ENCODE measurements around the gene LHFPL3.

LHFPL3 gene

DNA sequence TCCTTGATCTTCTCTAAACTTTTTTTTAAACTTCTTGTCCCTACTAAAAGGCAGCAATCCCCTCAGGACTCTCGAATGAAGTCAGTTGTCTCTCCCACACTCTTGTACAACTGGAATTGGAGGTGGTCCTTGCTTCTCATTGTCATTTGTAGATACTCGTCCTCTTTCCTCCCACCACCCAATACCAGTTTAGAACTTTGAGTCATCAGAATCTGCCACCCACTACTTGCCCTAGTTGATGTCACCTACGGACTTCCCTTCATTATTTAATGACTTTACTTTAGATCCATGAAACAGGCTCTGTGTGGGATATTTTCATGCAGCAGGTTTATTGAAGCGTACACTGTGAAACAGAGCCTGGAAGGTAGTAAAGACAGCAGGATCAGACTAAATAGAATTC is 28.6 kb upstream of the LHFPL3 start:
- H3K14ac ChIP-seq (ENCODE audit: low read length in 2 of 2): no peak overlapping the region
- H3K27me3 ChIP-seq (ENCODE audit: control insufficient read depth in 1 of 2, insufficient read depth in 1 of 2, low read length in 2 of 2): no peaks in the 10 kb centered on the region
- no peak overlapping the region for H4K91ac ChIP-seq (ENCODE audit: low read length)
- H2BK5ac ChIP-seq (ENCODE audit: low read depth, low read length, poor library complexity, severe bottlenecking): no peak overlapping the region
- H3K36me3 ChIP-seq (ENCODE audit: control insufficient read depth in 1 of 2, insufficient read depth in 2 of 2, low read depth in 1 of 2, low read length in 2 of 2): no peaks in the 10 kb centered on the region
- H3K4me1 ChIP-seq (ENCODE audit: control insufficient read depth, insufficient read depth, low read depth, low read length): no peaks in the 10 kb centered on the region
- no peak overlapping the region for H2AFZ ChIP-seq (ENCODE audit: low read depth, low read length)
- no peak overlapping the region for H3K18ac ChIP-seq (ENCODE audit: low read depth in 1 of 2, low read length in 2 of 2)
- no peak for DNase-seq
- no peak overlapping the region for H3K9ac ChIP-seq (ENCODE audit: low read length)
- no peak overlapping the region for H3K4me3 ChIP-seq (ENCODE audit: insufficient read depth in 1 of 2, low read depth in 1 of 2, low read length in 2 of 2)
- H3K4me2 ChIP-seq (ENCODE audit: low read length, poor library complexity, severe bottlenecking): no peak overlapping the region
- no peak overlapping the region for H2BK15ac ChIP-seq (ENCODE audit: low read depth, poor library complexity, severe bottlenecking)
- no peak overlapping the region for H4K8ac ChIP-seq (ENCODE audit: low read length)
- H2BK120ac ChIP-seq (ENCODE audit: low read depth, low read length): no peak overlapping the region
- H2AK5ac ChIP-seq (ENCODE audit: low read length, severe bottlenecking): no peak overlapping the region
- no peak overlapping the region for H2BK12ac ChIP-seq (ENCODE audit: low read length in 2 of 2)
- no peak overlapping the region for H3K23ac ChIP-seq (ENCODE audit: low read length in 2 of 2)
- H3K4ac ChIP-seq (ENCODE audit: low read depth in 1 of 2, low read length in 2 of 2): no peak overlapping the region
- no peaks in the 10 kb centered on the region for H3K79me1 ChIP-seq (replicated peaks; ENCODE audit: low read length, poor library complexity, severe bottlenecking)
- H3K27ac ChIP-seq (ENCODE audit: low read length, poor library complexity, severe bottlenecking): no peak overlapping the region
- 25% methylated on average over 3 of the region's 4 CpGs for WGBS
- H3K9me3 ChIP-seq (ENCODE audit: control insufficient read depth, low read length): no peaks in the 10 kb centered on the region

DNA sequence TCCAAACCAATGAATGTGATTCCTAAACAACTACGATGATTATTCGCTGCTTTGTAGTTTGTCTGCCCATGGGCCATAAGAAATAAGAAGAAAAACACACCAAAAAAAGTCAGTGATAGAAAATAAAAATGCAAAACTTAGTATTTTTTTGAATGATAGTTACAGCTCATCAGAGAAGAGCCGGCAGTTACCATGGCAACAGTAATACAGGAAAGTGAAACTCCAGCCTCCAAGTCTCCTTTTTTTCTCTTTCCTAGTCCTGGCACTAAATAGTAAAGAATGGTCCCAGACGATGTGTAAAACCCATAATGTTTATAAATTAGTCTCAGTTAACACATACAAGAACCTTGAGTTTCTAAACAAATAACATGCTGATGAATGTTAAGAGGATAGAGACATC is 21.6 kb upstream of the LHFPL3 start:
- Histone ChIP-seq H3K9me3 (ENCODE audit: control insufficient read depth, low read length) (no peaks in the 10 kb centered on the region), H4K8ac (ENCODE audit: low read length) (no peak overlapping the region), H2AFZ (ENCODE audit: low read depth, low read length) (no peak overlapping the region), H3K79me1 (replicated peaks; ENCODE audit: low read length, poor library complexity, severe bottlenecking) (no peaks in the 10 kb centered on the region), H3K23ac (ENCODE audit: low read length in 2 of 2) (no peak overlapping the region), H3K36me3 (ENCODE audit: control insufficient read depth in 1 of 2, insufficient read depth in 2 of 2, low read depth in 1 of 2, low read length in 2 of 2) (no peaks in the 10 kb centered on the region), H3K14ac (ENCODE audit: low read length in 2 of 2) (no peak overlapping the region), H3K27me3 (ENCODE audit: control insufficient read depth in 1 of 2, insufficient read depth in 1 of 2, low read length in 2 of 2) (no peaks in the 10 kb centered on the region), H2BK15ac (ENCODE audit: low read depth, poor library complexity, severe bottlenecking) (no peak overlapping the region), H2BK12ac (ENCODE audit: low read length in 2 of 2) (no peak overlapping the region), H3K9ac (ENCODE audit: low read length) (no peak overlapping the region), H3K27ac (ENCODE audit: low read length, poor library complexity, severe bottlenecking) (no peak overlapping the region), H3K4ac (ENCODE audit: low read depth in 1 of 2, low read length in 2 of 2) (no peak overlapping the region), H3K4me2 (ENCODE audit: low read length, poor library complexity, severe bottlenecking) (no peak overlapping the region), H3K18ac (ENCODE audit: low read depth in 1 of 2, low read length in 2 of 2) (no peak overlapping the region), H2BK5ac (ENCODE audit: low read depth, low read length, poor library complexity, severe bottlenecking) (no peak overlapping the region), H2AK5ac (ENCODE audit: low read length, severe bottlenecking) (no peak overlapping the region), H4K91ac (ENCODE audit: low read length) (no peak overlapping the region), H2BK120ac (ENCODE audit: low read depth, low read length) (no peak overlapping the region), H3K4me1 (ENCODE audit: control insufficient read depth, insufficient read depth, low read depth, low read length) (no peaks in the 10 kb centered on the region), H3K4me3 (ENCODE audit: insufficient read depth in 1 of 2, low read depth in 1 of 2, low read length in 2 of 2) (no peak overlapping the region)
- DNase-seq: no peak
- WGBS: no CpG with 5 or more reads among the region's 4 CpGs

- H2AFZ ChIP-seq (ENCODE audit: low read depth, low read length): no peak overlapping the region
- H3K27ac ChIP-seq (ENCODE audit: low read length, poor library complexity, severe bottlenecking): no peak overlapping the region
- H3K14ac ChIP-seq (ENCODE audit: low read length in 2 of 2): no peak overlapping the region
- no peak overlapping the region for H2BK15ac ChIP-seq (ENCODE audit: low read depth, poor library complexity, severe bottlenecking)
- no peak overlapping the region for H3K18ac ChIP-seq (ENCODE audit: low read depth in 1 of 2, low read length in 2 of 2)
- no peaks in the 10 kb centered on the region for H3K79me1 ChIP-seq (replicated peaks; ENCODE audit: low read length, poor library complexity, severe bottlenecking)
- H2AK5ac ChIP-seq (ENCODE audit: low read length, severe bottlenecking): no peak overlapping the region
- no peaks in the 10 kb centered on the region for H3K36me3 ChIP-seq (ENCODE audit: control insufficient read depth in 1 of 2, insufficient read depth in 2 of 2, low read depth in 1 of 2, low read length in 2 of 2)
- H3K23ac ChIP-seq (ENCODE audit: low read length in 2 of 2): no peak overlapping the region
- H3K4me1 ChIP-seq (ENCODE audit: control insufficient read depth, insufficient read depth, low read depth, low read length): no peaks in the 10 kb centered on the region
- H4K91ac ChIP-seq (ENCODE audit: low read length): no peak overlapping the region
- H2BK120ac ChIP-seq (ENCODE audit: low read depth, low read length): no peak overlapping the region
- no peak overlapping the region for H2BK12ac ChIP-seq (ENCODE audit: low read length in 2 of 2)
- no peak overlapping the region for H3K9ac ChIP-seq (ENCODE audit: low read length)
- no peaks in the 10 kb centered on the region for H3K27me3 ChIP-seq (ENCODE audit: control insufficient read depth in 1 of 2, insufficient read depth in 1 of 2, low read length in 2 of 2)
- H3K4me2 ChIP-seq (ENCODE audit: low read length, poor library complexity, severe bottlenecking): no peak overlapping the region
- peaks cover 5% of the 10 kb centered on the region for H3K9me3 ChIP-seq (ENCODE audit: control insufficient read depth, low read length)
- 58% methylated on average over 4 of the region's 5 CpGs for WGBS
- no peak overlapping the region for H3K4me3 ChIP-seq (ENCODE audit: insufficient read depth in 1 of 2, low read depth in 1 of 2, low read length in 2 of 2)
- H4K8ac ChIP-seq (ENCODE audit: low read length): no peak overlapping the region
- no peak overlapping the region for H2BK5ac ChIP-seq (ENCODE audit: low read depth, low read length, poor library complexity, severe bottlenecking)
- H3K4ac ChIP-seq (ENCODE audit: low read depth in 1 of 2, low read length in 2 of 2): no peak overlapping the region
- DNase-seq: no peak
Observed at GRCh38 chr7:104317948-104318629, 10.3 kb upstream of the LHFPL3 start.

GRCh38 chr7:104327534-104327933 is 869 bp upstream of the LHFPL3 start:
- H2BK15ac ChIP-seq (ENCODE audit: low read depth, poor library complexity, severe bottlenecking): no peak overlapping the region
- no peak overlapping the region for H3K18ac ChIP-seq (ENCODE audit: low read depth in 1 of 2, low read length in 2 of 2)
- no peak overlapping the region for H3K4me3 ChIP-seq (ENCODE audit: insufficient read depth in 1 of 2, low read depth in 1 of 2, low read length in 2 of 2)
- H4K8ac ChIP-seq (ENCODE audit: low read length): no peak overlapping the region
- DNase-seq: no peak
- no peak overlapping the region for H2AFZ ChIP-seq (ENCODE audit: low read depth, low read length)
- no peak overlapping the region for H3K4ac ChIP-seq (ENCODE audit: low read depth in 1 of 2, low read length in 2 of 2)
- H2BK5ac ChIP-seq (ENCODE audit: low read depth, low read length, poor library complexity, severe bottlenecking): no peak overlapping the region
- no peak overlapping the region for H3K14ac ChIP-seq (ENCODE audit: low read length in 2 of 2)
- H3K27me3 ChIP-seq (ENCODE audit: control insufficient read depth in 1 of 2, insufficient read depth in 1 of 2, low read length in 2 of 2): peaks cover 54% of the 10 kb centered on the region in 2 experiments
- peaks cover 11% of the 10 kb centered on the region for H3K4me1 ChIP-seq (ENCODE audit: control insufficient read depth, insufficient read depth, low read depth, low read length)
- no peak overlapping the region for H2BK12ac ChIP-seq (ENCODE audit: low read length in 2 of 2)
- no peak overlapping the region for H2BK120ac ChIP-seq (ENCODE audit: low read depth, low read length)
- H3K9ac ChIP-seq (ENCODE audit: low read length): no peak overlapping the region
- WGBS: 49% methylated on average over 6 of the region's 7 CpGs
- no peak overlapping the region for H3K23ac ChIP-seq (ENCODE audit: low read length in 2 of 2)
- H3K79me1 ChIP-seq (replicated peaks; ENCODE audit: low read length, poor library complexity, severe bottlenecking): no peaks in the 10 kb centered on the region
- no peaks in the 10 kb centered on the region for H3K9me3 ChIP-seq (ENCODE audit: control insufficient read depth, low read length)
- no peak overlapping the region for H2AK5ac ChIP-seq (ENCODE audit: low read length, severe bottlenecking)
- H3K36me3 ChIP-seq (ENCODE audit: control insufficient read depth in 1 of 2, insufficient read depth in 2 of 2, low read depth in 1 of 2, low read length in 2 of 2): no peaks in the 10 kb centered on the region
- no peak overlapping the region for H3K27ac ChIP-seq (ENCODE audit: low read length, poor library complexity, severe bottlenecking)
- H3K4me2 ChIP-seq (ENCODE audit: low read length, poor library complexity, severe bottlenecking): no peak overlapping the region
- no peak overlapping the region for H4K91ac ChIP-seq (ENCODE audit: low read length)
